Fibroblast of skin of left quadriceps (primary cell): ENCODE data around the gene SLC24A3.

Experiments used
- DNase-seq, 2 experiments: peaks; one replicate each; pipeline ENCODE4 v3.0.0-alpha.2; 2013; ENCODE audit warnings: low read depth in 2 of 2

SLC24A3 gene

DNA sequence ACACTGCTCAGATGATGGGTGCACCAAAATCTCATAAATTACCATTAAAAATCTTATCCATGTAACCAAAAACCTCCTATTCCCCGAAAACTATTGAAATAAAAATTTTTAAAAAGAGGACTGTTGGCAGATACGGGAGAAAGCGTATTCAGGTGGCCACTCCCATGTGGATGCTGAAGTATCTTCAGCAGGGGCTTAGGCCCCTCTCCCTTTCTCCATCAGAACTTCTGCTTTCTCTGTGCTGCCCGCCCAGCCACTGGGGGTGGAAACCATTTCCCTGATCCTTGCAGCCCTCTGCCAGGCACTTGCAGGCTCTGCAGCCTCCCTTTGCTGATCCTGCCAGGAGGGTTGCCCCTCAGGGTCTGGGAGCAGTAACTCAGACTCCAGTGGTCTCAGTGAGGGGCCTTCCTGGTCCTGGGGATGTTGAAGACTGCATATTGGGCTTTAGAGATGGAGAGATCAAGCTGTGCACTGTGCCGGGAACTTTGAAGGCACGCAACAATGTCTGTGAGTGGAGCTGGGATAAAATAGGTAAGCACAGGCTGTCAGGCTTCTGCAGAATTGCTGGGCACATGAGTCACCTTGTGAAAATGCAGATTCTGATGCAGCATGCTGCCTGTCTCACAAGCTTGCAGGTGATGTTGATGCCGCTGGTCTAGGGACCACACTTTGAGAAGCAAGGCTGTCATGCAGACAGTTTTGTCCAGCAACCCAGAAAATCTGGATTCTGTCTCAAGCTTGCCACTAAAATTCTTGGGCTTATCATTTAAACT is 59.6 kb downstream of the SLC24A3 start:
- no peak for DNase-seq

DNA sequence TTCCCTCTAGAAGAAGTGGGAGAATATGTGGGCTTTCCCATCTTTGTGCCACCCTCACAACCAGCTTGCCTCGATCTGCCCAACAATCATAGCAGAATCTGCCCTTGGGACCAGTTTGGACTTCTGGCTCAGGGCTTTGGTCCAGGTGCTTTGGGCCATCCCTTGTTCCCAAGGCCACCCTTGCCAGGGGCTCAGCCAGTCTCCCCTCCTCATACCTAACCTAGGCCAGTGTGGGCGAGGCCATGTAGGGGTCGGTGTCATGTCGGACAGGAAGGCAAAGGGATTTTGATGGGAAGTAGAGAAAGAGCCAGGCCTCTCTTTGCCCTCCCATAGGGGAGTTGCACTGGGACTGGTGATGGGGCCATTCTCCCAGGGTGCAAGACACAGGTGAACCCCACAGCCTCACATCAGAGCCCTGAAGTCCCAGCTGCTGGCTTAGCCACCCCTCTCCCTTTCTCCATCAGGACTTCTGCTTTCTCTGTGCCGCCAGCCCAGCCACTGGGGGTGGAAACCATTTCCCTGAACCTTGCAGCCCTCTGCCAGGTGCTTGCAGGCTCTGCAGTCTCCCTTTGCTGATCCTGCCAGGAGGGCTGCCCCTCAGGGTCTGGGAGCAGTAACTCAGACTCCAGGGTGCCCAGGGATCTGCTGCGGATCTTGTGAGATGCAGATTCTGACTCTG is 60.7 kb downstream of the SLC24A3 start:
- DNase-seq, result no peak

DNA sequence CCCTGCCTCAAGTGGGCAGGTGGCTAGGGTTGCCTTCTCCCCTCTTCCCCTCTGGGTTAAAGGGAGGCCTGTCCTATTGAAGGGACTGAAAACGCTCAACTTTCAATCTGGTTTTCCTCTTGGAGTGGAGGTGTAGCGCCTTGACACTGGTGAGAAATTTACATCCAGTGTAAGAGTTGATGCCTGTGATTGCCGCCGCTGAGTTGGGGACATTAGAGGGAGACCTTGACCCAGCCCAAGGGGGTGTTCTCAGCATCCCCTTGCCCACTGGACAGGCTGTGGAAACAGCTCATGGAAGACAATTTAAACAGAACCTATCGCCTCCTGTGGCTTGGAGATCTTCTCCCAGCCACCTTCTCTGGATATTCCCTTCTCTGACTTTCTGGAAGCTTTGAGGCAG is 61.6 kb downstream of the SLC24A3 start:
- no peak for DNase-seq

DNA sequence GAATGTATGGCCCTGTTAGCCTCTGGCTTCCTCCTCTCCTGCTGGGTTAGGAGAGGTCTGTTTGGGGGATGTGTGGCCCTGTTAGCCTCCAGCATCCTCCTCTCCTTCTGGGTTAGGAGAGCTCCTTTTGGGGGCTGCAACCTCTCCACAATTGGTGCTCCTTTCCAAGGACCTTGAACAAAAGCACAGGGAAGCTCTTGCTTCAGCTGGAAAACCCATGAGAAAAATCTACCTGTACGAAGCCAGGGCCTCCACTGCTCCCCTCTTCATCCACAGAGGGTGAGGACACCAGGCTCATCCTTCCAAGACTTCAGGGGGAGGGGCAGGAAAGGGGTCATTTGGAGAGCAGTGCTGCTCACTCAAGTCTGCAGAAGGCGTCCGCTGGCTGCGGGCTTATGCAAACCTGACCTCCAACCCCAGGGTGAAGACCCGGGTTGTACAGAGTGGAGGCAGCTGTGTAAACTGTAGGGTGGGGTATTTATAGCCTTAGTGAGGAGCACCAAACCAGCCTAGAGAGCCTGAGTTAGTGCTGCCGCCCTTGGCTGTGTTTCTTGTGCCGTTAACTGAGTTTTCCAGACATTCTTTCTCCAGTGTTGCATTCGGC is 62.1 kb downstream of the SLC24A3 start:
- DNase-seq, result no peak

DNA sequence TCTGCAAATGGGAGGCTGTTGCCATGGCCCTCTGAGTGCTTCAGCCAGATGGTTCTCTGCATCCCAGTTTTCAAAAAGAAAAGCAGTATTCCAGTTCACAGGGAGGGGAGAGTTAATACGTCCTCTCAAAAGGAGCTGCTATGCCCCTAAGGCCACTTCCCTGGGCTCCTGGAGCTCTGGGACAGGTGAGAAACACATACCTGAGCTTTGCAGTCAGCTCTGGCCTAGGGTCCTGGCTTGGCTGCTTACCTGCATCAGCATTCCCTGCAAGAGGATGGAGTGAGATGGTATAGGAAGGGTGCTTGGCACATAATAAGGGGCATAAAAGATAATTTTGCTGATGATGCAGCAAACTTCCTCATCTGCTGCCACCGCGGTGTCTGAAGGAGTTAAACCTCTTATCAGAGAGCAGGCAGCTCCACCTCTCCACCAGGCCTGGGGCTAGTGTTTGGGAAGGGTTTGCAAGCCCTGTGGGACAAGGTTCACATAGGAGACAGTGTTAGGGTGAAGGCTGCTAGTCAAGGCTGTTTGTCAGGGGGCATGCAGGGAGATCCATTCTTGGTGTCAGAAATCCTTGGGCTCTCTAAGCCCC is 62.7 kb downstream of the SLC24A3 start:
- no peak for DNase-seq

DNA sequence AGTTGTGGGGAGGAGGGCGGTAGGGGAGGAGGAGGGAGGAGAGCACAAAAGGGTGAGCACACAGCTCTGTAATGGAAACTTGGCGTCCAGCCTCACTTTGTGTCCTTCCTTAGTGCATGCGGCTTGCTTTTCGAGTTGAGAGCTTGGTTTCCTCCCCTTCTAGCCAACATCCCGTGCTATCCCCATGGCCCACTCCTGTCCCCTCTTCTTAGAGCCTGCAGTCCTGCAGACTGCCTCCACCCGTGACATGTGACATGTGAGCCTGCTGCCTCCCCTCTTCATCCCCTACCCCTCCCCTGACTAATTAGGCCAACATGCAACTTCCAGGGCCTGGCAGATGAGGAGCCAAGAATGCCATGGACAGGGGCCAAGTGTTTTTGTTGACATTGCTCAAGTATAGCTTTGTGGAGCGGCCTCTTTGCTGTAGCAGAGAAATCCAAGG is 63.2 kb downstream of the SLC24A3 start:
- no peak for DNase-seq

DNA sequence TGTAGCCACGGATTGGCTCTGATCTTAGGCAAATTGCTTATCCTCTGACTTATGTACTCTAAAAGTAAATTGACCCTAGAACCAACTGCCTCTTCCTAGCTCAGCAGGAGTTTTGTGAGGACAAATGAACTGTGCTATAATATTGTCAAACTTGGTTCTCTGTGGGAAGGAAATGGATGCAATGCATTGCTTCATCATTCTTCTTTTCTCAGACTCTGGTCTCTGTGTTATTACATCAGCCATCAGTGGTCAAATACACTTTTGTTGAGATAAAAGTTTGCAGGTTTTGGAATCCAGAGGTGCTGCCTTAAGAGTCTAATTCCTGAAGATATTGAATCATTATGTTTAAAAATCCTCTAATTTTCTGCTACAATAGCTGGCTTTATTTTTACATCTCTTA is 64.9 kb downstream of the SLC24A3 start:
- no peak for DNase-seq

DNA sequence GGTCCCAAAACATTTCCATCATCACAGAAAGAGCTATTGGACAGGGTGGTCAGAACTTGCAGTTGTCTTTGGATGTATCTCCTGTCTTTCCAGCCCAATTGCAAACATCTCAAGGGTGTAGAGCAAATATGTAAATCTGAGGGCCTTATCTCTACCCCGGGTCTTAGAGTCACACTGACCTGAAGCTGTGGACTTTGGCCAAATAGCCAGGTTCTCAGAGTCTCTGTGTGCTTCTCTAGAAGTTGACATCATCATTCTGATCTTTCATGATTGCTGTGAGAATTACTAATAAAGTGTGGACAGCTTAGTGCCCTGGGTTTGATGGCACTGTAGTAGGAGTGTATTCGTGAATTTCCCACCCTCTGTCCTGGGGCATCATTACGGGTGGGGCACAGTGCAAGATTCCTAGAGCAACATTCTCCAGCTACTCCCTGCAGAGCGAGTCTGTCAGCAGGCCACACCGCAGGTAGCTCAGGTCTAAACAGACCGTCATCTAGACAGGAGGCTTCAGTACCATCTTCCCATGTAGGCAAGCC is 71.1 kb downstream of the SLC24A3 start:
- no peak for DNase-seq

DNA sequence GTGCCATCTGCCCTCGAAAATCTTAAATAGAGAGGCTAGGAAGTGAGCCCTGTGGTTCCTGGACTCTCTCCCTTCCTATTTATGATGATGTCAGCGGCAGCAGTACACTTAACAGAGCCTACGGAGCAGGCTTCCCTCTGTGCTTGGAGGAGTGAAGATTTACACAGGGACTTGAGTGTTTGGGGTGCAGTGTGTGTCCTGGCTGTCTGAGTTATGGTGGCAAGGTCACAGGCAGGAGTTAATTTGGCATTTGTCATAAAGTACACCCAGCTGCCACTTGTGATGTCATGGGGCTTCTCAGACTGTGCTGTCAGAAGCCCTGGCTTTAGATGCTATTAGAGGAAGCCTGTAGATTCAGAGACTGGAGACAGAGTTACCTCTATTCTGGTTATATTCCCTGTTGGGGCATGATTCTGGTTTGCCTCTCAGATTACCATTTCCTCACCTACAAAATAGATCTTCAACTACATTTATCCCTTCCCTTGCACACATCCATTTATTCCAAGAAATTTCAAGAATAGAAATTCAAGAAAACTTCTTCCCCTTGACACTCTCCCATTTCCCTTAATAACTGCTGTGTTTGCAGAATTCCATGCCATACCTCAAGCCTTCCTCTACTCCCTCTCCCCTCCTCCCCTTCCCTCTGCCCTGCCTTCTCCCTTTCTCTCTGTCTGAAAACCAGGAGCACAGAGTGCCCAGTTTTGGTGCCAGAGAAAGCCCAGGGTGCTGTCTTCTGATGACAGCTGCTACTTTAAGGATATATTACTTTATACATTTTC is 72.1 kb downstream of the SLC24A3 start:
- DNase-seq, result no peak

DNA sequence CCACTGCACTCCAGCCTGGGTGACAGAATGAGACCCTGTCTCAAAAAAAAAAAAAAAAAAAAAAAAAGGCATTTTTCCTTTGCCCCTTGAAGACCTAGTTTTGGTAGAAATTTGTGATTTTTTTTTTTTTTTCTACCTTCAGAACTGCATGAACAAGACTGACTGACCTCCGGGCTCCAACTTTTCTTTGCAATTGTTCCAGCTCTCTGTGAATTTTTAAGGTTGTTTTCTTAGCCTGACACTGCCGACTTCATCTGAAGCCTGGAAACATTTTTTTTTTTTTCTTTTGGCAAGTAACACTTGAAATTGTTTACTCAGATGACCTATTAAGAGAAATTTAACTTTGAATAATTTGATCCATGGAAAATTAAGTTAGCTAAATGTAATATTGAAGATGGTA is 73.0 kb downstream of the SLC24A3 start:
- no peak for DNase-seq

DNA sequence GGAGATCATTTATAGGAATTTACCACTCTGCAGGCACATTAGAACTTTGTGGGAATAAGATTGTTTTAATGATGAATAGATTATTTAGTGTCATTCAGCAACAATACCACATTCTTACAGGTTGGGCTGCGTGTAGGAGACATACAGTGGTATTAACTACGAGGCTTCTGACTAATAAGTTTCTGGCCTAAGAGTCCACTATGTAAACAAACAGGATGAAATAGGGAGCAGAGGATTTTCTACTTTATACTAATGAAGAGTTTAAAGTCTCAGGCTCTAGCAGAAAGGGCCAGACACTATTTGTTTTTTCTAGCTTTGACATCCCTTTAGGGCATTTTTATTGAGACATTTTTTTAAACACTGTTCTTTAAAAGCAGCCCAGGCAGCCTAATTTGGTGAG is 75.6 kb downstream of the SLC24A3 start:
- no peak for DNase-seq

DNA sequence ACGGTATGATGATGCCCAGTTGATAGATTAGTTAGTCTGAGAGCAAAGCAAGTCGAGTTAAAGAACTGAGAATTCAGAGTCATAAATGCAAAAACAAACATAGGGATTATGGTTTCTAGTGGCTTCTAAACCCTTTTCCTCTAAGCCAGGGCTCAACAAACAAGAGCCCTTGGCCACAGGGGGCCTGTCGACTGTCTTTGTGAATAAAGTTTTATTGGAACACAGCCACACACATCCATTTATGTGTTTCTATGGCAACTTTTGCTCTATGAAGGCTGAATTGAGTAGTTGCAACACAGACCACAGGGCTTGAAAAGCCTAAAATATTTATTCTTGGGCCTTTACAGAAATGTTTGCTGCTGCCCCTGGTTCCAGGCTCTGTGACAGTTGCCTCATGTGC is 76.2 kb downstream of the SLC24A3 start:
- DNase-seq, result no peak

DNA sequence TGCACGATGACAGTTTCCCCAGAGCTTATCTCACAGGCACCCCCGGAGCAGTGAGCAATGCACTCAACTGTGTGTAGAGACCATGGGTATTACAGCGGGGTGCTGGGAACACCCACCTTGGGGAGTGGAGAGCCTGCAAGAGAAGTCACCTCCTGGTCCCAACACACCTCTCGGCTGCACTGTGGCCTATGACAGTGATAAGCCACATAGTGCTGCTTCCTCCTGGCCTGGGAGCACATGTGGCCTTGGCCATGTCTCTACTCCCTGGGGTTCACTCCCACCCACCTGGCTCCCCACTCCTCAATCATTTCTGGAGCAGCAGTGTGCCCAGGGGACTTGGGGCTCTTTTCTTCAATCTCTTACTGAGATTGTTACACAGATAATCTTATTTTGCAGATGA is 77.0 kb downstream of the SLC24A3 start:
- DNase-seq, result no peak

DNA sequence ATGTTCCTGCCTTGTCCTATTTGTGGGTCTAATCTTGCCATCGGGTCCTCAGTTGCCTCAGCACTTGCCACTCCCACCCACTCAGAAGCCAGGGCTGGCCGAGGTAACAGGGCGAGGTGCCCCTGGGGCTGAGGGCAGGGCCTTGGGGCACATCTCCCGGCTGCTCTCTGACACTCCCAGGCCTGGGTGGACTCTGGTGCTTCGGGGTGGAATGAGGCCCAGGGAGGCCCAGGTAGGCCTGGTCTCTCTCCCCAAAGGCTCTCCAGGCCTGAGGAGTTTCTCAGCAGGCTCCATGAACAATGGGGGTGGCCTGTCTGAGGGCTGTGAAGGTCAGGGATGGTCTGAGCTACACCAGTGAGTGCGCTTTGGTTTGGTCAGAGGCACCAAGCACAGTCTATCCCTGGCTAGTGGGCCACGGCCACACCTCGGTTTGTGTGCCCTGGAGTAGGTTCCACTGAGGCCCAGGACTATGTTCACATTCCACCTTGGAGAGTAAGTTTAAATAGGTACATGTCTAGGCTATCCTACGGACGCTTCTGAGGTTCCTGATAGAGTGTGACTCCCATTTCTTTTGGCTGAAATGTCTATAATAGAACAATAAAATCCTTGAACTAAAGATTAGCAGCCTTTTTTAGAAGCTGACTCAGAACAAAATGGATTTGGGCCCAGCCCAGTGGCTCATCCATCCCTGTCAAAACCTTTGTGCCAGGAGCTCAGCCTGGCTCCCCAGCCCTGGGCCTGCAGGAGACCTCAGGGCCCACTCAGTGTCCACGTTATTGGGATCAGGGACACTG is 78.8 kb downstream of the SLC24A3 start:
- no peak for DNase-seq

DNA sequence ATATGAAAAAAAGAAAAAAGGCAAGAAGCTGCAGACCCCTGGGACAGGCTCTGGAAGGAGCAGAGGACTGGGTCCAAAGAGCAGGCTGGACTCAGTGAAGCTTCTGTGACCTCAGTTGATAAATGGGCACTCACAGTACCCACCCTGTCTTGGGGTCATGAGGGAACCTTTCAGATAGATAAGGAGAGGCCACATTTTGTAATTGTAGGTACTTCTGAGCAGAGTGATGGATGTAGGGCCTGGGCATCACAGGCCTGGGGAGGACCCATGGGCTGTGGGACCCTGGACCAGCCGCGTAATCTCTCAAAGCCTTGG is 79.3 kb downstream of the SLC24A3 start:
- DNase-seq, result no peak

DNA sequence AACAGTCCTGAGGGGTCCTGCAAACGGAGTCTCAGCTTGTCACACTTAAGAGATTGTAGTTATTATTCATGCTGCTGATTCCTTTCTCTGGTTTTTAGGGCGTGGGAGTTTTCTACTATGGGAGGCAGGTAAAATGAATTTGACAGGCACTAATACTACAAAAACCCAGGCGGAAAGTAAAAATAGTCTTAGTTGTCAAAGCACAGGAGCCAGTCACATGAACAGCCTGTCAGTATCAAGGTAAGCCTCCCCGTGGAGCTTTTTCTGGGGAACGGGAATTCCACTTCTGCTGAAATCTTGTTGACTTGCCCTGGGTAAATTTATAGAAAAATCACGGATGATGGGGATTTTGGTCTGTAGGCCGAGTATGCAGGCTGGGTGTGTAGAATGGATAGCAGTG is 79.8 kb downstream of the SLC24A3 start:
- no peak for DNase-seq

DNA sequence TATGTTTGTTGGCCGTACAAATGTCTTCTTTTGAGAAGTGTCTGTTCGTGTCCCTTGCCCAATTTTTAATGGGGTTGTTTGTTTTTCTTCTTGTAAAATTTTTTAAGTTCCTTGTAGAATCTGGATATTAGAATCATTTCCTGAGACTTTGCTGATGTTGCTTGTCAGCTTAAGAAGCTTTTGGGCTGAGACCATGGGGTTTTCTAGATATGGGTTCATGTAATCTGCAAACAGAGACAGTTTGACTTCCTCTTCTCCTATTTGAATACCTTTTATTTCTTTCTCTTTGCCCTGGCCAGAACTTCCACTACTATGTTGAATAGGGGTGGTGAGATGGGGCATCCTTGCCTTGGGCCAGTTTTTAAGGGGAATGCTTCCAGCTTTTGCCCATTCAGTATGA is 82.6 kb downstream of the SLC24A3 start:
- DNase-seq, result no peak

DNA sequence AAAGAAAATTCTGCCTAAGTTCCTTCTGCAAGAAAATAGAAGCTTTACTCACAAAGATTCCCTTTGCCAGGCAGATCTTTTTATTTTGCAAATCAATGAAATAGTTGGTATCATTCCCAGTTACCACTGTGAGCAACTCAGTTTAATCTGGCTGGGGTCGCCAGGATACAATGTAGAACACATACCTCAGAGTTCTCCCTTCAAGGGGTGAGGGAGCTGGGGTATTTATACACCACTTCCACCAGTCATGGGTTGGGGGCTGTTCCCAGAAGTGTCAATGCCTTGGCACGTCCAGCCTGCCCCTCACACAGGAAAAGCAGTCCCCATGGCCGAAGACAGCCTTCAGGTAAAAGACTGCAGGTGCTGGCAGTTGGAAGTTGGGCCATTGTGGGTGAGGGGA is 86.2 kb downstream of the SLC24A3 start:
- DNase-seq, result no peak

DNA sequence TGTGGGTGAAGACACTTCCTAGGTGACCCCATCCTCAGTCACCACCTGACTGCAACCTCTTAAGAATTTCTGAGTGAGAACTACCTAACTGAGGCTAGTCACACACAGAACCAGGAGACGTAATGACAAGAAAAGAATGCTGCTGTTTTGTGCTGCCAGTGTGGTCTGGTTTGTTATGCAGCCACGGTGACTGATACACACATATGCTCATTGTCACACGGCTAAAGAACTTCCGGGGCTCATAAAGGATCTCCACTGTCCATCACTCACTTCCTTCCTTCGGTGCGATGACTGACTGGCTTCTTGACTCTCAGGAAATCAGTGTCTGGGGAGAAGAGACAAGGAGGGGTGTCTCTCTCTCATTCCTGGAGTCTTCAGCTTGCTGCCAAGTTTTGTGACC is 88.0 kb downstream of the SLC24A3 start:
- DNase-seq, result no peak

DNA sequence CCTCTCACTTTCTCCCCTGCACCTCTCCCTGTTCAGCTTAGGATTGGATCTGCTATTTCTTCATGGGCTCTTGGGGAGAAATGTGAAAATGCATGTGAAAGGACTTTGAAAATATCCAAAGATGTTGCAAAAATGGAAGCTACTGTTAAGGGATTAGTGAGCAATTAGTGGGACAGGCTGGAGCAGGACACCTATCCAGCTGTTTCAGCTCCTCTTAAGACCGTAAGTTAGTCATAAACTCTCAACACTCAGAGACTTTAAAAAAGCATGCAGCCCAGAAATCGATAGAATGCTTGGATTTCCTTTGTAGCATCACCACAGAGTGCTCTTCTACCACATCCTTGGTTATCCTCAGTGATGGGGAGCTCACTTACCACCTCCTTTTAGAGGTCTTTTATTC is 88.7 kb downstream of the SLC24A3 start:
- no peak for DNase-seq

DNA sequence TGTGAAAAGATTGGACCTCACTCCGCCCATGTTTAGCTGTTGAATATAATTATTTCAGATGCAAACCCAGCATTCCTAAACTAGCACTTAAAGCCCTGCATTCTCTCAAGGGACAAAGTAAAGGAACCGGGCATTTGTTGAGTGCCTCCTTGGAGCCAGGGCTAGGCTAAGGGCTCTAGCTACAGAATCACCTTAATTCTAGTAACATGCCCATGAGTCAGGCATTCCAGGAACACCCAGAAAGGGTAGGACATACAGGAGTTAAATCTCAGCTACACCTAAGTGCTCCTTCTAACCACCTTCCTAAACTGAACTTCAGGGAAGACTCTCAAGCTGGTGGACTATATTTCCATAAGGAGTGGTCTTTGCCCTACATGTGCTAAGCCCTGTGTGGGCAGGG is 89.4 kb downstream of the SLC24A3 start:
- DNase-seq, result no peak
